GM12865 (cell line): ENCODE measurements around the gene PPIP5K2.

Source experiments
- DNase-seq: peaks from one replicate; pipeline ENCODE4 v3.0.0; 2010; ENCODE audit warnings: low read depth
- H3K4me3 ChIP-seq: 2 replicates; pipeline ENCODE4 v1.5.1; 2011; ENCODE audit warnings: mild to moderate bottlenecking, low read depth, low read length, control low read depth
- TF ChIP-seq, protein P1 (sequence below): IDR thresholded peaks from 2 replicates; pipeline ENCODE4 v1.5.1; 2011; ENCODE audit warnings: low read length, control low read depth, low read depth, inconsistent platforms; ENCODE audit not compliant: insufficient read depth; ENCODE audit errors: missing control alignments

Gene PPIP5K2

DNA sequence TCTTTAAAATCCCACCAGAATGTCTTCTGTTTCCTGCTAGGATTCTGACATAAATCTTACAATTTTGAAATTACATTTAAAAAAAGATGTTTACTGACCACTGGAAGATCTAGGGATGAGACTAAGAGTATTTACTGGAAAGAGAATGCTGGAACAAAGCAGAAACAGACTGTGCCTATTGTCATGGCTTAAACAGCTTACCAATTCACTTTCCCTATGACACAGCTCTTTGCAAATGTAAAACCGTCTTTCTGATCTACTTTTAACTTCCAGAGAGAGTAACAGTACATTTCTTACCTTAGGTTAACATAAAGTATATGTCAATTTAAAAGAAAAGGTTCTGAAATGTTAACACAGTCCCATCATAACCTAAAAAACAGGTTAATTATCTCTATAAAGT lies 10.8 kb upstream of the PPIP5K2 start:
- H3K4me3 ChIP-seq, result no peak overlapping the region

DNA sequence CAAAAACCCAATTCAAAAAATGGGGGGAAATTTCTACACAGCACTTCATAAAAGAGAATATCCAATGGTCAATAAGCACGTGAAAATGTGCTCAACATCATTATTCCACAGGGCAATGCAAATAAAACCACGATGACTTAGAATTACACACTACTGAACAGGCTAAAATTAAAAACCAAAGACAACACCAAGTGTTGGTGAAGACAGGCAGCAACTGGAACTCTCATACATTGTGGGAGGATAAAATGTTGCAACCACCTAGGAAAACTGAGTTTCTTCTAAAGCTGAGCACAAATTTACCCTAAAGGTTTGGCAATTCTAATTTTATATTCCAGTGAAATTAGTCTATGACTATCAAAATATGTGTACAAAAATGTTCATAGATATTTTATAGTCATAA lies 9.7 kb upstream of the PPIP5K2 start:
- TF ChIP-seq, protein P1, sequence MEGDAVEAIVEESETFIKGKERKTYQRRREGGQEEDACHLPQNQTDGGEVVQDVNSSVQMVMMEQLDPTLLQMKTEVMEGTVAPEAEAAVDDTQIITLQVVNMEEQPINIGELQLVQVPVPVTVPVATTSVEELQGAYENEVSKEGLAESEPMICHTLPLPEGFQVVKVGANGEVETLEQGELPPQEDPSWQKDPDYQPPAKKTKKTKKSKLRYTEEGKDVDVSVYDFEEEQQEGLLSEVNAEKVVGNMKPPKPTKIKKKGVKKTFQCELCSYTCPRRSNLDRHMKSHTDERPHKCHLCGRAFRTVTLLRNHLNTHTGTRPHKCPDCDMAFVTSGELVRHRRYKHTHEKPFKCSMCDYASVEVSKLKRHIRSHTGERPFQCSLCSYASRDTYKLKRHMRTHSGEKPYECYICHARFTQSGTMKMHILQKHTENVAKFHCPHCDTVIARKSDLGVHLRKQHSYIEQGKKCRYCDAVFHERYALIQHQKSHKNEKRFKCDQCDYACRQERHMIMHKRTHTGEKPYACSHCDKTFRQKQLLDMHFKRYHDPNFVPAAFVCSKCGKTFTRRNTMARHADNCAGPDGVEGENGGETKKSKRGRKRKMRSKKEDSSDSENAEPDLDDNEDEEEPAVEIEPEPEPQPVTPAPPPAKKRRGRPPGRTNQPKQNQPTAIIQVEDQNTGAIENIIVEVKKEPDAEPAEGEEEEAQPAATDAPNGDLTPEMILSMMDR, result no peak
- no peak for DNase-seq
- H3K4me3 ChIP-seq, result no peak overlapping the region

More for the DNA sequence above, 10.8 kb upstream of the PPIP5K2 start:
- TF ChIP-seq, protein P1, result no peak
- no peak for DNase-seq

DNA sequence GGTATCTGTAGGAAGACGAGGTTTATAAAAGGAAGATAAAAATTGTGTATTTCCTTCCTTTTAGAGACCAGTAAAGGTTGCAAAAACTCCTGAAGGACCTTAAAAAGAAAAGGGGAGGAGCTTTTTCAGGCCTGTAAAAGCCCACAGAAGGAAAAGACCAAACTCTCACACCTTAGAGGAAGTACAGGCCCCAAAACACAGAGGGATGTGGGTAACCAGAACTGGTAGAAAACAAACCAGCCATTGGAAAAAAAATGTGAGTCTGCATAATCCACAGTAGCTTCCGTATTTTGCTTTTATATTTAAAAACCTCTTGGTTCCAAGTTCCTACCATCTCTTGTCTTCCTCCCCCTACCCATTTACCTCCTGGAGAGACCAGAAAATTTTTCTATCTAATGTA lies 8.6 kb upstream of the PPIP5K2 start:
- no peak overlapping the region for H3K4me3 ChIP-seq
- TF ChIP-seq, protein P1, result no peak
- no peak for DNase-seq

DNA sequence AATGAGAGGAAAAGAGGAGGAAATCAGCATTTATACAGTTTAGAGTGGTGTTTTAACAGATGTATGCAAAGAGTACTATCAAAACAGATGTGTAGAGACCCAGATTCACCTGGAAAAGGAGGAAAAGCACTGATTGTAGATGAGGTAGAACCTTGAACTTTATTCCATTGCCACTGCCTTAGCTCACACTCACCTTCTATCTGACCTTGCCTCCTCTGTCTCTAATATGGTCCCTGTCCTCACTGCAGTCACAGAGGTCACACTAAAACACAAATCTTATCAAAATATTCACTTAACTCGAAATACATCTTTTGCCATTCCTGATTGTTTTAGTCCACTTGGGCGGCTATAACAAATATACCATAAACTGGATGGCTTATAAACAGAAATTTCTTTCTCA lies 7.2 kb upstream of the PPIP5K2 start:
- DNase-seq, result no peak
- TF ChIP-seq, protein P1, result no peak
- no peak overlapping the region for H3K4me3 ChIP-seq

DNA sequence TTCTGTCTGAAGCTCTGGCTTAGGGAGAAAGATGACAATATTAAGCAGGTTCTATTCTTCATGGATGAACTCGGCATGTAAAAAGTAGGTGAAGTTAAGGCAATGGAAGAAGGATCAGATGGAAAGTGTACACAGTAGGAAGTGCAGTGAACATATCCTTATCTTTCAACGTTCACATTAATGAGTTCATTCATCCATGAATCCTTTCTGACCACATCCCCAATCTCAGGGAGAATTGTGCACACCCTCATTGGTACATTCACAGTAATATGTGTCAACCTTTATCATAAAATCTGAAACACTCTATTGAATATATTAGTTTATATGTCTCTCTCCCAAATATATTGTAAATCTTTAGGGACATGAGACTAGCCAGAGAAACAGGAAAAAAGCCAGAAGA lies 5.7 kb upstream of the PPIP5K2 start:
- no peak overlapping the region for H3K4me3 ChIP-seq
- no peak for DNase-seq
- TF ChIP-seq, protein P1, result no peak

DNA sequence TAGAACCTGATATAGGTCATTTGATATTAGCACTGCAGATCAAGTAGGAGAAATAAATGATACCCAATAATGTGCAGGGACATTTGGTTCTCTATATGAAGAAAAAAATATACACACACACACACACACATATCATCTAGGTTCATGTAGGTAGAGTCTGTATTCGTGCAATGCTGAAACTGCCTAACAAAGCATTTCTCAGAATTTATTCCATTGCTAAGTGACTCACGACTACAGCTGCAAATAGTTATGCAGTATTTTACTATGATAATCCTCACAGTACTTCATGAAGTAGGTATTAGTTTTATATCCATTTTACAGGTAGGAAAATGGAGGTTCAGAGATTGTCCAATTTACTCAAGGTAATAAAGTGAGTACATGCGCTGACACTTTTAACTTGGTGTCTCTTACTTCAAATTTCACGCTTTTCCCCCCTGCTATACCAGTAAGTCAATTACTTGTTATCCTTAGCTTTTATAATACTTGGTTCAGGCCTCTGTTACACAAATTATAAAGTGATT lies 2.6 kb upstream of the PPIP5K2 start:
- TF ChIP-seq, protein P1, result no peak
- peak overlapping the region; percentile 92; the same call in 1 of the 2 replicates for H3K4me3 ChIP-seq
- DNase-seq, result no peak

DNA sequence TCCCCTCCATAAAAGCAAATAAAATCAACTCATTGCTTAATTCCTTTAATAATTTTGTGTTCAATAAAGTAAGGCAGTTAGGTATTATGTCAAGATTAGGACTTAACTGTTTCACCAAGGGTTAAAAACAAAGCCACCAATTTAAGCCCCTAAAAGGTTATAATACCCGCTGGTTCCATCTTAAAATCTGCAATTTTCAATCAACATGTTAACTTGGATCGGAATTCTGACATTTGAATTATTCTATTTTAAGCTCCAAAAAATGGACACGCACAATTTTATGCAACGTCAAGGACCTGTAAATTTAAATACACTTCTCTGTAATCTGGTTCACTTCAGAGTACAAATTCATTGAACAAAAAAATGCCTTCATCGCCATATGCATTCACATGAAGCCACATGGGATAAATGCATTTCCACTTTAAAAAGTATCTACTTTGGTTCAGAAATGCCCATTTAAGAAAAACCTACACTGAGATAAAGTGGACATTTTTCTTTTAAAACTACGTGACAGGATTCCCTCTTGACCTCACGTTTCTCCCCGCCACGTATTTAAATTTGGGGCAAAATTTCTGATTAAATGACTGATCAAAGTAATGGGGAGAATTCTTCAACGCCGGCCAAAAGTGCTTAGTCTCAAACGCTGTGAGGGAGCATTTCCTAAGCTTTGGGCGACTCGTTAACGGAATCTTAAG lies 884 bp upstream of the PPIP5K2 start:
- peak; percentile 47 for DNase-seq
- TF ChIP-seq, protein P1, result no peak
- H3K4me3 ChIP-seq, result peak overlapping the region; percentile 92
